Measurements from ENCODE around the gene ATRIP.
"Not testable (repeated sequence)": the region's sequence is repeated elsewhere in the genome, so short reads cannot be mapped to it uniquely, and the experiment has no call there.

The ATRIP gene

GRCh38 chr3:48446425-48447193 lies at the start of gene ATRIP:
TSS of gene ATRIP (plus strand) at chr3:48446737. CDS start at chr3:48446846, 109 bp downstream.
- peak; percentile 67 to 87 (median 78) for DNase-seq (ENCODE audit: low read depth in 4 of 4, low spot score in 1 of 4)

GRCh38 chr3:48397767-48398681 lies 48.5 kb upstream of the ATRIP start:
- DNase-seq (ENCODE audit: low read depth in 4 of 4, low spot score in 1 of 4), result no peak

GRCh38 chr3:48398701-48399386 lies 47.7 kb upstream of the ATRIP start:
- no peak for DNase-seq (ENCODE audit: low read depth in 4 of 4, low spot score in 1 of 4)

GRCh38 chr3:48399387-48400172 lies 47.0 kb upstream of the ATRIP start:
- DNase-seq (ENCODE audit: low read depth in 4 of 4, low spot score in 1 of 4), result no peak

- DNase-seq (ENCODE audit: low read depth in 4 of 4, low spot score in 1 of 4), result peak; percentile 28 to 38 (median 36)
Observed at GRCh38 chr3:48400824-48401433, 45.6 kb upstream of the ATRIP start.

- DNase-seq (ENCODE audit: low read depth in 4 of 4, low spot score in 1 of 4), result not testable (repeated sequence)
Observed at GRCh38 chr3:48401434-48401901, 45.1 kb upstream of the ATRIP start.

- no peak for DNase-seq (ENCODE audit: low read depth in 4 of 4, low spot score in 1 of 4)
Observed at GRCh38 chr3:48402281-48402732, 44.2 kb upstream of the ATRIP start.

GRCh38 chr3:48402907-48403306 lies 43.6 kb upstream of the ATRIP start:
- DNase-seq (ENCODE audit: low read depth in 4 of 4, low spot score in 1 of 4), result no peak

GRCh38 chr3:48403533-48404439 lies 42.8 kb upstream of the ATRIP start:
- DNase-seq (ENCODE audit: low read depth in 4 of 4, low spot score in 1 of 4), result no peak

GRCh38 chr3:48404440-48405342 lies 41.8 kb upstream of the ATRIP start:
- no peak for DNase-seq (ENCODE audit: low read depth in 4 of 4, low spot score in 1 of 4)

GRCh38 chr3:48405343-48405881 lies 41.1 kb upstream of the ATRIP start:
- DNase-seq (ENCODE audit: low read depth in 4 of 4, low spot score in 1 of 4), result no peak

- DNase-seq (ENCODE audit: low read depth in 4 of 4, low spot score in 1 of 4), result no peak
Observed at GRCh38 chr3:48405971-48406370, 40.6 kb upstream of the ATRIP start.

- DNase-seq (ENCODE audit: low read depth in 4 of 4, low spot score in 1 of 4), result no peak
Observed at GRCh38 chr3:48406443-48407431, 39.8 kb upstream of the ATRIP start.

GRCh38 chr3:48407542-48408099 lies 38.9 kb upstream of the ATRIP start:
- no peak for DNase-seq (ENCODE audit: low read depth in 4 of 4, low spot score in 1 of 4)

- DNase-seq (ENCODE audit: low read depth in 4 of 4, low spot score in 1 of 4), result no peak
Observed at GRCh38 chr3:48408823-48409281, 37.7 kb upstream of the ATRIP start.

Measured in stimulated activated CD4-positive, alpha-beta T cell treated with anti-CD3 and anti-CD28 coated beads, Interleukin-1b, Interleukin-23, amount 100 ng/mL, for 24 hours (primary cell).